Activated CD4-positive, alpha-beta T cell treated with anti-CD3 and anti-CD28 coated beads, Interleukin-2, amount 50 U/mL, for 16 hours (primary cell): ENCODE results near the gene GAB4.
"Not testable (repeated sequence)": the region's sequence is repeated elsewhere in the genome, so short reads cannot be mapped to it uniquely, and the experiment has no call there.

Experiments used
- DNase-seq: peaks from one replicate; pipeline ENCODE4 v3.0.0-alpha.2; 2020

Gene GAB4, protein sequence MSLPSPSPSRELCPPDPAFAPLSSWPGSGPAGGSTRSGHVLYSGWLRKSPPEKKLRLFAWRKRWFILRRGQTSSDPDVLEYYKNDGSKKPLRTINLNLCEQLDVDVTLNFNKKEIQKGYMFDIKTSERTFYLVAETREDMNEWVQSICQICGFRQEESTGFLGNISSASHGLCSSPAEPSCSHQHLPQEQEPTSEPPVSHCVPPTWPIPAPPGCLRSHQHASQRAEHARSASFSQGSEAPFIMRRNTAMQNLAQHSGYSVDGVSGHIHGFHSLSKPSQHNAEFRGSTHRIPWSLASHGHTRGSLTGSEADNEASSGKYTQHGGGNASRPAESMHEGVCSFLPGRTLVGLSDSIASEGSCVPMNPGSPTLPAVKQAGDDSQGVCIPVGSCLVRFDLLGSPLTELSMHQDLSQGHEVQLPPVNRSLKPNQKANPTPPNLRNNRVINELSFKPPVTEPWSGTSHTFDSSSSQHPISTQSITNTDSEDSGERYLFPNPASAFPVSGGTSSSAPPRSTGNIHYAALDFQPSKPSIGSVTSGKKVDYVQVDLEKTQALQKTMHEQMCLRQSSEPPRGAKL

DNA sequence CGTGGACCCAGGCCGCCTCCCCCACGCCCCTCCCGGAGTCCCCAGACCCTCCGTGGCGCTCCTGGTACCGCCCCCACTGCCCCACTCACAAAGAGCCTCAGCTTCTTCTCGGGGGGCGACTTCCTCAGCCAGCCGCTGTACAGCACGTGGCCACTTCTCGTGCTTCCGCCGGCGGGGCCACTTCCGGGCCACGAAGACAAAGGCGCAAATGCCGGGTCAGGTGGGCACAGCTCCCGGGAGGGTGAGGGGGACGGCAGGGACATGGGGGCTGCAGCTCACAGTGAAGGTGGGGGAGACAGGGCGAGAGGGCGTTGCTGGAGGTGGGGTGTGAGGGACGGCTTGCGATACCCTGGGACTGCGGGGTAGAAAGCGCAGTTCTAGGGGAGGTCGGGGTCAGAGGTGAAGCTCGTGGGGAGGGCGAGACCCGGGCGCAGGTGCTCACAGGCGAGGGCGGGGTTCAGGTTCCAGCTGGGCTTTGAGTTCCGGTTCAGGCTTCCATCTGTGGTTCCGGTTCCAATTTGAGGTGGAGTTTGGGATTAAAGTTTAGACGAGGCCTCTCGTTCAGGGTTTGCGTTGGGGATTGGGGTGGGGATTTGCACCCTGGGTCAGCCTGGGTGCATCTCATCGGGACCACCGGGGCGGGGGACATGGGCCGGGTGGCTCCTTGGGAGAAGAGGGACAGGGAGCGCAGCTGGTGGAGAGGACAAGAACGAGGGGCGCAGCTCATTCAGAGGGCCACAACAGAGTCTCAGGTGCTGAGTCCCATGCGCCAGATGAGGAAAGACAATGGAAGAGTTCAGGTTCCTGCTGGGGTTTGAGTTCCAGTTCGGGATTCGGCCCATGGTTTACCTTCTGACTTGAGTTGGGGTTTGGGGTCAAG is at the start of gene GAB4:
TSS of gene GAB4 (minus strand) at position 371 of the 880 bp plus-strand sequence. CDS start at position 263, 108 bp downstream.
- no peak for DNase-seq

DNA sequence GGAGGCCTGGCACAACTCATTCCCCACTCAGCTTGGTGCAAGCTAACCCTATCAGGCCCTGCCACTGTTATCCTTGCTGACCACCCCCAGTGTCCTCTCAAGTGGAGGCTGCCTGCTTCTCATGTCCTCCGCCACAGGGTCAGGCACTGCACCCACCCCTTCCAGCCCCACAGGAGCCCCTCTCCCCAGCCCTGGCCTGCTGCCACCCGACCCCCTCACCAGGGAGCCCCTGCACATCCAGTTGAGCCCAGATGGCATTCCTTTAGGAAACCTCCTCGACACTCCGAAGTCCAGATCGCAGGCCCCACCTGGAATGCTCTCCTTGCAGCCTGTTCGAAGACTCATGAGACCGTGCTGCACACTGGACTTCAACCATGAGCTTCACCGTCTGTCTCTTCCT is 48.8 kb upstream of the GAB4 start:
- DNase-seq, result no peak

DNA sequence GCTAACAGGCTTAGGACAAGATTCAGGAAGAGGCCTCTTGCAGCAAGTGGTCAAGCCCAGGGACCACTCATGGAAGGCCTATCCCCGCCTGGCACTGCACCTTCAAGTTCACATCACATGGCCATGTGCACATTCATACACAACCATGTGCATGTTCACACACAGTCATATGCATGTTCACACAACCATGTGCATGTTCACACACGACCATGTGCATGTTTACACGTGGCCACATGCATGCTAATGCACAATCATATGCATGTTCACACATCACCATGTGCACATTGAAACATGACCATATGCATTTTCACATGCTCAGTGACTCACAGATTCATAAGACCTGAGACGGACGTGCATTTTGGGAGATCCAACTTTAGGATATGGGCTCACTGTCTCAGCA is 48.0 kb upstream of the GAB4 start:
- no peak for DNase-seq

- no peak for DNase-seq
Measured at GRCh38 chr22:17047656-17048055, 39.6 kb upstream of the GAB4 start.

DNA sequence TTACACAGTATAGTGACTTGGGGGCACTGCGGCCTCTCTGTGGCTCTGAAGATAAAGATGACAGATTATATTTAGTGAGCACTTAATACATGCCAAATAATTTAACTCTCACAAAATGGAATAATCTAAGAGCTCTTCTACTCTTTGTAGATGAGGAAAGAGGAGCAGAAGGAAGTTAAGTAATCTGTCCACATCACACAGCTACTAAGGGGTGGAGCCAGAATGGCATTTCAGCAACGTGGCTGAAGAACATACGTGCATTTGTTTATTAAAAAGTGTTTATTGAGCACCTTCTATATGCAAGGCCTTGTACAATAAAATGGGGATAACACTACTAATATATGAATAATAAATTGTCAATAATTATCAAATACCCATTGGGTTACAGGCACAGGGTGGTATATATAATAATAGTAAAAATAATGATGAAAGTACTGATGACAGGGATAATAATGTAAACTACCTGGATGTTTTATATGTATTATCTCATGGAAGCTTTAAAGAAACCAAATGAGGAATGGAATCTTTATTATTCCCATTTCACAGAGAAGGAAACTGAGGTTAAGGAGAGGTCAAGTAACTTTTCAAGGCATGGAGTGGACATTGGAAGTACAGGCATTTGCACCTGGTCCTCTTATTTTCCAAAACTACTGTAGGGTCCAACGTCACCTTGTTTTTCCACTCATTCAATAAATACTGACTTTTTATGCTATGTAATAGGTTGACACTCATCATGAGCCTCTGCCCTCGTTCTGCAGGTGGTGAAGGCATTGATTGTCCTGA is 38.7 kb upstream of the GAB4 start:
- no peak for DNase-seq

DNA sequence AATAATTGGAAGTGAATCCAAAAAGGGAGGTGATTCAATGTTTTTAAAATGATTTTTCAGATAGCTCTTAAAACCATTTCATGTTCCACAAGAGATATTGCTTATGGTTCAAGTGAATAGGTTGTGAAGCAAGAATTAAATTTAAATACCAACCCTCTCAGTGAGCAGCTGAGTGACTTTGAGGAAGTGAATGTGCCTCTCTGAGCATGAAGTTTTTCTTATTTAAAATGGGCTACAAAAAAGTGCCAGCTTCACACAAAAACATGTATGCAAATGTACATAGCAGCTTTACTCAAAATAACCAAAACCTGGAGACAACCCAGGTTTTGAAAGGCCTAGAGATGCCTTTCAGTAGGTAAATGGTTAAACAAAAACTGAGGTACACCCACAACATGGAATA is 35.5 kb upstream of the GAB4 start:
- DNase-seq, result no peak

- DNase-seq, result not testable (repeated sequence)
Measured at GRCh38 chr22:17036842-17037711, 29.1 kb upstream of the GAB4 start.

- DNase-seq, result not testable (repeated sequence)
Measured at GRCh38 chr22:17035976-17036841, 28.2 kb upstream of the GAB4 start.

GRCh38 chr22:17035246-17035645 is 27.2 kb upstream of the GAB4 start:
- no peak for DNase-seq

DNA sequence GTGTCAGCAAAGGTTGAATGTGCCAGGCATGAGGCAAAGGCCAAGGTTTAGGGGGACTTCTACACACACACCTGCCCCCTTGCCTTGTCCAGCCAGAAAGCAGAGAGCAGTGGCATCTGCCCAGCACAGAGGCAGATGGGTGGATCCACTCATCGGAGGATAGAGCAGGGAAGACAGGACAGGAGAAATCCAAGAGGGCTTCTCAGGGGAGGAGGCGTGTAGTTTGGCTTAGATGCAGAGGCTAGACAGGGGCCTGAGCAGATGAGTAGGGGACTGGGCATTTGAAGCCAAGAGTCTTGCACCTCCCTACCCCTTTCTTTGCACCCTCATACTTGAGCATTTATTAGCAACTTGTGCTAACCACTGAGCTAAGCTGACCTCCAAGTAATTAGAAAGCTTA is 26.5 kb upstream of the GAB4 start:
- not testable (repeated sequence) for DNase-seq

DNA sequence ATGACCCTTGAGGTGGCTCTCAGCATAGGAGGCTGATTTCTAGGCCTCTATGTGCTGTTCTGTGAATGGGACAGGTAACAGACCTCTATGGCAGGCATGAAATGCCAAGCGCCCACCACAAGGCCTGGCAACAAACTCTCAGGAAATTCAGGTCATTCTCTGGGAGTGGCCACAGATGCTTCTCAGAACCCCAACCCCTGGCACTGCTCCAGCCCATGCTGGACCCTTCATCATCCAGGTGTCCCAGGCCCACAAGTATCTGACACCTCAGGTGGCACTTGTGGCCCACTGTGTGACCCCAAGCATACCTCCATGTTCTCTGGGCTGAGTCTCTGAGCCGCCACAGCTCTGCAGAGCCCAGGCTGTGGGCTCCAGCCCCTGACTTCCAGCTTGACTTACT is 24.3 kb upstream of the GAB4 start:
- DNase-seq, result not testable (repeated sequence)

- not testable (repeated sequence) for DNase-seq
Measured at GRCh38 chr22:17024380-17024779, 16.4 kb upstream of the GAB4 start.

DNA sequence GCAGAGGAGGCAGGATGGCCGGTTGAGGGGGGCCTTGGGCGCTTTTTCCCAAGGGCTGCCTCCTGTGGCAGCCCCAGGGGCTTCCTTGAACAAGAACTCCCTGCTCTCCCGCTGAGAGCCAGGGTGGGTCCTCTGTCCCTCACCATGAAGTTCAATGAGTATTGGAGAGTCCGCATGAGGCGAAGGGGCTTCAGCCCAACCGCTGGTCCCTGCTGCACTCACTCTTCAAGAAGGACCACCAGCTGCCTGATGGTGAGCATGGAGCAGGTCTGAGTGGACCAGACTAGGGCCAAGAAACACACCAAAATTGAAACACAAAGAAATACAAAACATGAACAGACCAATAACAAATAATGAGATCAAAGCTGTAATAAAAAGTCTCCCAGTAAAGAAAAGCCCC is 7.5 kb upstream of the GAB4 start:
- not testable (repeated sequence) for DNase-seq

- not testable (repeated sequence) for DNase-seq
Measured at GRCh38 chr22:17014101-17014440, 6.0 kb upstream of the GAB4 start.

DNA sequence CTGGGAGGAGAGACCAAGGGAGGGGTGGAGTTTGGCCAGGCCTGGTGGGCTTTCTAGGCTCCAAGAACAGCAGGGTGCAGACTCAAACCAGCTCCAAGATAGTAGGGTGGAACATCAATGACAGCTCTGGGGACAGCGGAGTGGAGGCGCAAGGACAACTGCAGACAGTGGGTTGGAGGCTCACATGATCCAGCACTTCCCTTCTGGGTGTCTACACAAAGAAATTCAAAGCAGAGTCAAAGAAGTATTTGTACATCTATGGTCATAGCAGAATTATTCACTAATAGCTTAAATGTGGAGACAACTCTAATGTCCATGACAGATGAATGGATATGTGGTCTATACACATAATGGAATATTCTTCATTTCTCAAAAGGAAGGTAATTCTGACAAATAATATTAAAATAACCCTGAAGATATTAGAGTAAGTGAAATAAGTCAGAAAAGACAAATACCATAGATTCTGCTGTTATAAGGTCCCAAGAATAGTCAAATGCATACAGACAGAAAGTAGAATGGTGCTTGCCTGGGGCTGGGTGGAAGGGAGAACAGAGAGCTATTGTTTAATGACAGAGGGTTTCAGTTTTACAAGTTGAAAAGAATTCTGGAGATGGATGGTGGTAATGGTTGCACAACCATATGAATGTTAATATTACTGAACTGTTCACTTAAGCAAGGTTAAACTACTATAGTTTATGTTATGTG is 5.5 kb upstream of the GAB4 start:
- no peak for DNase-seq

DNA sequence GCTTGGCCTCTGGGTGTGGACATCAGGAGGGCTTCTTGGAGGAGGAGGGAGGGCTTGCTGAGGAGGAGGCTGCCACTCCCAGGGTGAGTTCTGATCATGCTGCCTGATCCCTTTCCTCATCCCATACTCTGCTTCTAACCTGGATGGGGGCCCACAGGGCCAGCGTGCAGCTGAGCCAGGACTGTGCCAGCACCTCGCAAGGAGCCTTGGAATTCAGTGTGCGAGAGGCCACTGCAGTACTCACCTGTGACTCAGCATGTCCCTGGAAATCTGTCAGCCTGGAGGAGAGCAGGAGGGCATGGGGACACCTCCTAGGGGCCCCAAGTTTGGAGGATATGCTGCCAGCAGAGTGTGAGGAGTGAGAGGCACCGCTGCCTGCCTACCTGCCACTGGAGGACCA is 4.2 kb upstream of the GAB4 start:
- DNase-seq, result no peak

GRCh38 chr22:17009640-17010291 is 1.7 kb upstream of the GAB4 start:
- no peak for DNase-seq

DNA sequence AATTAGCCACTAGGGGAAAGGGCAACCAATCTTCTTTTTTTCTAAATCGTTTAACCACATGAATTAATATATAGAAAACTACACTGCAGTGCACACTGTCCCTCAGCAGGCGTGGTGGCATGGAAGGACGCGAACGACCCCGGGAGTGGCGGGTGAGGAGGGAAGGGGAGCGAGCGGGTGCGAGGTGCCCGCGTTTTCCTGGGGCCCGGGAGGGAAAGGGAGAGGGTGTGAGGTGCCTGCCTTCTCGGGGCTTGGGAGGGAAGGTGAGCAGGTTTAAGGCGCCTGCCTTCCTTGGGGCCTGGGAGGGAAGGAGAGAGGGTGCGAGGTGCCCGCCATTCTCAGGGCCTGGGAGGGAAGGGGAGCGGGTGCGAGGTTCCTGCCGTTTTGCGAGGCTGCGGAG is 765 bp downstream of the GAB4 start:
- DNase-seq, result no peak

GRCh38 chr22:16989915-16990314 is 18.1 kb downstream of the GAB4 start:
- no peak for DNase-seq

GRCh38 chr22:16988257-16988656 is 19.8 kb downstream of the GAB4 start:
- no peak for DNase-seq
